HCEC 1CT (cell line): ENCODE results near the gene DEPDC5.

Source experiments
- DNase-seq: peaks from one replicate; pipeline ENCODE4 v3.0.0-alpha.2; 2017

Gene DEPDC5

GRCh38 chr22:31853736-31854495 lies 100.1 kb downstream of the DEPDC5 start:
- no peak for DNase-seq

GRCh38 chr22:31857247-31857646 lies 103.4 kb downstream of the DEPDC5 start:
- DNase-seq, result no peak

GRCh38 chr22:31861226-31861840 lies 107.5 kb downstream of the DEPDC5 start:
- peak; percentile 38 for DNase-seq

- DNase-seq, result no peak
Measured at GRCh38 chr22:31866918-31867317, 113.1 kb downstream of the DEPDC5 start.

DNA sequence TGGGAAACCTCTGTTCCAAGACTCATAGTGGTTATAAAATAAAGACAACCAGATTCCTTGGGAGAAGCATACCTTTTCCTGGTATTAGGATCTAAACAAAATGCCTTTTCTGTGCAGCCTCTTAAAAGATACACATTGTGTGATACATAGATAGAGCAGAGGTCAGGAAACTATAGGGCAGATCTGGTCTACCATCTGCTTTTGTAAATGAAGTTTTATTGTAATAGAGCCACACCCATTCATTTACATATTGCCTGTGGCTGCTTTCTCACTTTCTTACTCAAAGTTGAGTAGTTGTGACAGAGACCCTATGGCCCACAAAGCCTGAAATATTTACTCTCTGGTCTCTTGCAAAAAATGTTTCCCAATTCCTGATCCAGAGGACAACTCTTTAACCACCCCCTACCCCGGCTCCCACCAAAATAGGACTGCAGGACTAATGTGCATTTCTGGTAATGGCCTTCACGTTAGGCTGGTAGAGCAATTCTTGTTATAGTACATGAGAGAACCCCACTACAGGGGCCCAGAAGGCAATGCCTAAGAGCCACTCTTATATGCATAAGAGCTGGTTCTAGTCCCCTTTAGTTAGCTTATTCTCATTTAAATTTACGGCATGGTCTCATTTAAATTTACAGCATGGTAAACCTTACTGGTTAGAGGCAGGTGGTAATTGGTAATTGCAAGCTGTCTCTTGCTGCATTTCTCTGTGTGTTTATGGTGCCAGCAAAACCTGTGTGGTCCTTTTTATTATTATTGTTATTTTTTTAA lies 113.8 kb downstream of the DEPDC5 start:
- no peak for DNase-seq

DNA sequence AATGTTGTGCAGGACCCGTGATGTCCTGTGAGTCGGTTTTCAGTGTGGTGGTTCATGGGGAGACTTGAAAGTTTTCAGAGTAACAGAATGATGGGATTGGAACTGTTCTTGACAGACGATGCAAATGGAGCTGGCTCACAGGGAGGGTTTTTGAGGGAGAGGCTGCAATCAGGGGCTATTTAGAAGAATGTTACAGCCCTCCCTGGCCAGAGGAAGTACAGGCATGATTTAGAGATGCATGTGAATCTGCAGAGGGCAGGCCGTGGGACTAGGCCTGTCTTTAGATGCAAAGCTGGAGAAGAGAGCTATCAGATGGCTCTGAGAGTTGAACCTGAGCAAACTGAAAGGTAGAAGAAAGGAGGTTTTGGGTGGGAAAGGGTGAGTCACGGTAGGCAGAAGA lies 115.9 kb downstream of the DEPDC5 start:
- DNase-seq, result no peak

GRCh38 chr22:31870890-31871289 lies 117.1 kb downstream of the DEPDC5 start:
- DNase-seq, result peak; percentile 88

GRCh38 chr22:31871480-31871879 lies 117.7 kb downstream of the DEPDC5 start:
- no peak for DNase-seq

DNA sequence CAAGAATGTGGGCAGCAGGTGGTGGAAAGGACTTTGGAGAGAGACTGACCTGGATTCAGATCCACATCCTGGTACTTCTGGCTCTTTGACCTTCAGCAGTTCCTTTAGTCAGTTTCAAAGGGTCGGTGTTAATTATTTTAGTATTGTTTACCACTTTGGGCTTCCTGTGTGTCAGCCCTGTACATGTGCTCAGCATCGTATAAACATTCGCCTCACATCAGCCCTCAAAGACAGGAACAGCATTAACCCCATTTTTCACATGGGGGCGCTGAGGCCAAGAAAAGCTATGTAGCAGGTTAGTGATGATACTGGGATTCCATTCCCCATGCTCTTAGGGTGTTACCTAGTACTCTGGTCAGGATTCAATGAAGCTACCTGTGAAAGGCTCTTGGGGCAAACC lies 118.4 kb downstream of the DEPDC5 start:
- peak; percentile 15 for DNase-seq

- no peak for DNase-seq
Measured at GRCh38 chr22:31874821-31875220, 121.0 kb downstream of the DEPDC5 start.

DNA sequence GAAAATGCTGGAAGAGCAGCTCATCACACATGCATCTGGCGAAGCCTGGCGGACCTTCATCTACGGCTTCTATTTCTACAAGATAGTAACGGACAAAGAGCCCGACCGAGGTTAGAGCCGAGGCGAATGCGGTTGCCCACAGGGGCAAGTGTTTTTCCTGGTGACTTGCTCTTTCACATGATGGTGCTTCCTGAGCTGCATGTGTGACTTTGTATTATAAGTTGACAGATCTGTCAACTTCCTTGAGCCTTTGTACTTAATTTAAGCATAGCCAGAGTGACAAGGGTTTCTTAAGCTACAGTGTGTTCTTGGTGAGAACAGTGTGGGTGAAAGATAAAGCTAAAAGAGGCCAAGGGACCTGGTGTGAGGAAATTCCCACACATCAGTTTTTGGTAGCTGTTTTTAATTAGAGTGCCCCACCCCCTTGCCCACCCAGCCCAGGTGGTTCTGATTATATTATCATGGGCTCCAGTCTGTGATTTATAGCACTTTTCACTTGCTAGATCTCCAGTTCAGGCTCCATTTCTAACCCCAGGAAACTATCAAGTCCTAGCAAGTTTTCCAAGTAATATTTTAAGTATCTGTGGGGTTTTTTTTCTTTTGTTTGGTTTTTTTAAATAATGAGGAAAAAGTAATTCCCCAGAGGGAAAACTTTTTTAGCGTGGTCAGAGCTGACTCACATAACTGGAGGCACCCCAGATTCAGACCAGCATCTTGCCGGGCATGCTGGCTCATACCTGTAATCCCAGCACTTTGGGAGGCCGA lies 122.5 kb downstream of the DEPDC5 start:
- DNase-seq, result no peak

GRCh38 chr22:31879585-31879984 lies 125.8 kb downstream of the DEPDC5 start:
- DNase-seq, result no peak

DNA sequence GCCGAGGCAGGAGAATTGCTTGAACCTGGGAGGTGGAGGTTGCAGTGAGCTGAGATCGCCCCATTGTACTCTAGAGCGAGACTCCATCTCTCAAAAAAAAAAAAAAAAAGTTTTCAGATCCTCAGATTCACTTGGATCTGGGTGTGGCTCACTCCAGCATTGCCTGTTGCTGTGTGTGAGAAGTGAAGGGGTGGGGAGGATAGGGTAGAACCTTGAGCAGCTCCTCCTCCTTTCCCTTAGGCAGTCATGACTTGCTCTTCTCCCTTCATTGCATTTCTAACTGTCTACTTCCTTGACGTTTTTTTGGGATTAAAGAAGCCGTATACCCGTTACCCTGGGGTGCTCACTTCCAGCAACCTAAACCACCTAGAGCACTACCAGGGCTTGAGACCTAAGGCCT lies 127.4 kb downstream of the DEPDC5 start:
- DNase-seq, result no peak

DNA sequence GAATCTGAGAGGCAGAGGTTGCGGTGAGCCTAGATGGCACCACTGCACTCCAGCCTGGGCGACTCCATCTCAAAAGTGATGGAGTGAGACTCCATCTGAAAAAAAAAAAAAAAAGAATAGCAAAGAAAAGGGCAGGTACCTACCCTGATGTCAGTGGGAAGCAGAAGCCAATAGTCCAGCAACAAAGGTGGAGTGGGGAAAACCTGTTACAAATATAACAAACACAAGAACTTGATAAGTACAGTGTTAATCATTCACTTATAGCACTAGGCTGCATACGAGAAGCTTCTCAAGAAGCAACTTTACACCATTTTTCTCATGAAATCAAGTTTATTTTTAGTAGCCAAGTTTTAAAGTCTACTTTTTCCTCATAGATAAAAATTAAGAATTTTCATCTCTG lies 128.0 kb downstream of the DEPDC5 start:
- DNase-seq, result no peak

- no peak for DNase-seq
Measured at GRCh38 chr22:31882971-31883370, 129.2 kb downstream of the DEPDC5 start.

DNA sequence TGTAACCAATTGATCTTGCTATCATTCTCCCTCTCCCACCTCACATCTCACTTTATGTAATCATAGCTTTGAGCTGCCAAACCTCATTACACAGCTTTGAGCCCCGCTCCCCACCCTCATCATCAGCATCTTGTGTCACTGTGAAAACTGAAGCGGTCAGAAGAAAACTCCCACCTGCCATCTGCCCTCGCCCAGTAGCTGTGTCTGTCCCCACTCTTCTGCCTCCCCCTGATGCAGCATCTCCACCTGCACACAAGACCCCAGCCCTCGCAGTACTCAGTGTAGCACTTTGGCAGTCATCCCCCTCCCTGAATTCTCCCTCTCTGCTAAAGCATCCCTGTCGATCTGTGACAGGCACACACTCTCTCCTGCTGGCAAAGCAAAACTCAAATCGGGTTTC lies 130.2 kb downstream of the DEPDC5 start:
- no peak for DNase-seq

DNA sequence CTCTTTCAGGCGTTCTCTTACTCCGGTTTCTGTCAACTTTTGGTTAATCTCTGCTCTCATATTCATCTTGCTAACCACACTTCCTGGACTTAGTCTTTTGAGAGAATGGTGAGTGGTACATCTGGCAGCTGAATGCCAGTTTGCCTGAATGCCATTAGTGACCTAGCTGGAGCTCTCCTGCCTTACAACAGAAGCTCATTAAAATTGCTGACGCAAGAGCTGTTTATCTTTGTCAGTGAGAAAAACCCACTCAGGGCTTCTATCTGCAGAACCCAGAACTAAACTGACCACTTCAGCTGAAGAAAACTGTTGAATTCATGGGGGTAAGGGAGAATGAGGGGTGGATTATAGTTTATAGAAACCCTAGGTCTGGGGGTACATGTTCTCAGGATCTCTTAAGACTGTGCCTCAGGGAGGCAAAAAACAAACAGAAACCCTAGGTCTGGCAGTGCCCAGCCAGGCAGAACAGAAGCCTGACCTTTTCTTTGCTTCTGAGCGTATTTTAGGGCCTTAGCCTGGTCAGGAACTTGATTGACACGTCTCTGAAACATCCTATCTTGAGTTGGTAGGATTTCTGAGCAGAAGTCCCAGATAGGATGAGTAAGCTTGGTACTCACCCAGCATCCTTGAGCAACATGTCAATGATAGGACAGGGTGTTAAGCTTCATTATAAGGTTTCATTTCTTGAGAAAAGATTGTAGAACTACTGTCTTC lies 137.7 kb downstream of the DEPDC5 start:
- DNase-seq, result peak; percentile 17

GRCh38 chr22:31892080-31892433 lies 138.2 kb downstream of the DEPDC5 start:
- DNase-seq, result no peak

DNA sequence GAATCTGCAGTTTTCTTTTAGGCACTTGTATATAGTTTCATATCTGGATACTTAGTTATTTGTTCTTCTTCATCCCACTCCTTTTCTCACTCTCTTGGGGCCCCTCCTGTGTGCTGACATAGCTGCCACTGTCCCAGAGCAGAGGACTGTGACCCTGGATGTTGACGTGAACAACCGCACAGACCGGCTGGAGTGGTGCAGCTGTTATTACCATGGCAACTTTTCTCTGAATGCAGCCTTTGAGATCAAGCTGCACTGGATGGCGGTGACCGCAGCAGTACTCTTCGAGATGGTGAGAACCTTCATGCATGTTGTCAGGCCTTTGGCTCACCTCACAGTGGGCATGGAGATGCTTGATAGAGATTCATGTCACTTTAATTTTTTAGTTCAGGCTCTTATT lies 139.6 kb downstream of the DEPDC5 start:
- no peak for DNase-seq

- no peak for DNase-seq
Measured at GRCh38 chr22:31895411-31896123, 141.7 kb downstream of the DEPDC5 start.

GRCh38 chr22:31896472-31896871 lies 142.7 kb downstream of the DEPDC5 start:
- DNase-seq, result no peak
